NB4 (cell line): ENCODE measurements around the gene GDPGP1.

Experiments used
- DNase-seq: peaks from one replicate; pipeline ENCODE4 v3.0.0; 2010; ENCODE audit warnings: low read depth
- H3K4me3 ChIP-seq: one replicate; pipeline ENCODE4 v1.5.1; 2011; ENCODE audit warnings: mild to moderate bottlenecking, low read depth, low read length, moderate library complexity
- MAX ChIP-seq: IDR thresholded peaks from 2 replicates; pipeline ENCODE4 v1.6.1; 2011; ENCODE audit warnings: low read depth, low read length
- MYC ChIP-seq: IDR thresholded peaks from 2 replicates; pipeline ENCODE4 v1.6.1; 2011; ENCODE audit warnings: low read depth, low read length
- POLR2A ChIP-seq: IDR thresholded peaks from 2 replicates; pipeline ENCODE4 v1.6.1; 2011; ENCODE audit warnings: mild to moderate bottlenecking; ENCODE audit not compliant: insufficient read length; ENCODE audit errors: extremely low read depth
- TF ChIP-seq, protein P1 (sequence below): IDR thresholded peaks from one replicate; pipeline ENCODE4 v1.5.1; 2012; ENCODE audit warnings: low read depth, low read length

Gene GDPGP1

GRCh38 chr15:90210593-90210992, 23.4 kb upstream of the GDPGP1 start:
- DNase-seq: no peak
- H3K4me3 ChIP-seq: no peak overlapping the region
- no peak for TF ChIP-seq MAX
- TF ChIP-seq, protein P1, sequence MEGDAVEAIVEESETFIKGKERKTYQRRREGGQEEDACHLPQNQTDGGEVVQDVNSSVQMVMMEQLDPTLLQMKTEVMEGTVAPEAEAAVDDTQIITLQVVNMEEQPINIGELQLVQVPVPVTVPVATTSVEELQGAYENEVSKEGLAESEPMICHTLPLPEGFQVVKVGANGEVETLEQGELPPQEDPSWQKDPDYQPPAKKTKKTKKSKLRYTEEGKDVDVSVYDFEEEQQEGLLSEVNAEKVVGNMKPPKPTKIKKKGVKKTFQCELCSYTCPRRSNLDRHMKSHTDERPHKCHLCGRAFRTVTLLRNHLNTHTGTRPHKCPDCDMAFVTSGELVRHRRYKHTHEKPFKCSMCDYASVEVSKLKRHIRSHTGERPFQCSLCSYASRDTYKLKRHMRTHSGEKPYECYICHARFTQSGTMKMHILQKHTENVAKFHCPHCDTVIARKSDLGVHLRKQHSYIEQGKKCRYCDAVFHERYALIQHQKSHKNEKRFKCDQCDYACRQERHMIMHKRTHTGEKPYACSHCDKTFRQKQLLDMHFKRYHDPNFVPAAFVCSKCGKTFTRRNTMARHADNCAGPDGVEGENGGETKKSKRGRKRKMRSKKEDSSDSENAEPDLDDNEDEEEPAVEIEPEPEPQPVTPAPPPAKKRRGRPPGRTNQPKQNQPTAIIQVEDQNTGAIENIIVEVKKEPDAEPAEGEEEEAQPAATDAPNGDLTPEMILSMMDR: no peak
- no peak for TF ChIP-seq MYC
- no peak for TF ChIP-seq POLR2A

DNA sequence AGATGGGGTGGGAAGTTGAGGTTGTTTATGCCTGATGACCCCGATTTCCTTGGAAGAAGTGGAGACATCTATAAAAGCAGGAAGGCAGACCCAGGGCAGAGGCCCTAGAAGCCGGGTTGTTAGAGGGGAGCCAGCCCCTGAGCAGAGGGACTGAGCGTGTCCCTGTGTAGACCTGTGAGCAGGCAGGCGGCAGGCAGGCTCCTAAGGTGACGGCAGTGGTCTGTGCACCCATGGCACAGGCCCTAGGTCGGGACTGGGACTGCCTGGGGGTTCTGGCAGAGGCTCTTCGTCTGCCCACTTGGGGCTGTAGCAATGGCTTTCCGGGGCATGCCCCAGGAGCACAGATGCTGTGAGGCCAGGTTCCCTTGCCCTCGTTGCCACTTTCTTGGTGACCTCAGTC, 23.0 kb upstream of the GDPGP1 start:
- TF ChIP-seq MYC (no peak), MAX (no peak), POLR2A (no peak)
- TF ChIP-seq, protein P1: no peak
- no peak for DNase-seq
- no peak overlapping the region for H3K4me3 ChIP-seq

DNA sequence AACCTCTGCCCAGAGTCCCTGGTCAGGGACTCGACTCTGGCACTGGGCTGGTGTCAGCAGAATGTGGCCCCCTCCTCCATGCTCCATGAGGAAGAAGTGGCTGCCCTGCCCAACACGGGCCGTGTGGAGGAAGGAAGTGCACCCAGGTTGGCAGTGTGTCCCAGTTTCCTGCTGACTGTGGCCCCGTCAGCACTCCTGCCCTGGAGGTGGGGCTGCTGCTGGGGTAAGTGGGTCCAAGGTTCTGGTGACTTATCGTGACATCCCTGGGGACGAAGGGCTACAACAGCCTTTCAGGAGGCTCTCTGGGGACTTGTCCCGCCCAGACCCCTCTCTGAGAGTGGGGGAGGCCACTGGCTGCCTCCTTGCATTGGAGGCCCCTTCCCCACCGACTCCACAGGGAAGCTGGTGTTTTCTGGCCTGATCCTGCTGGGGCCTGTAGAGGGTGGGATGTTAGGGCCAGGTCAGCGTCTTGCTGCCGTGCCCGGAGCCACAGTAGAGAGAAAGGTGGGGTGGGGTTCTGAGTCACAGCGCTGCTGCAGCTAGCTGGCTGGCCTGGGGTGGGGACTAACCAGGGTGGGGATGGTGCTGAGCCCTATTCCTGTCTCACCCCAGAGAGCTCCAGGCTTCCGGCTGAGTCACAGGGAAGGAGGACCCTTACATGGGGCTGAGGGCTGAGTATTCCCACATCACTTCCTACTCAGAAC, 22.4 kb upstream of the GDPGP1 start:
- TF ChIP-seq MAX (no peak), MYC (no peak), POLR2A (no peak)
- TF ChIP-seq, protein P1: no peak
- no peak for DNase-seq
- H3K4me3 ChIP-seq: no peak overlapping the region

GRCh38 chr15:90212221-90213098, 21.5 kb upstream of the GDPGP1 start:
- DNase-seq: no peak
- no peak overlapping the region for H3K4me3 ChIP-seq
- TF ChIP-seq, protein P1: no peak
- TF ChIP-seq MYC (no peak), MAX (no peak)

GRCh38 chr15:90213122-90213817, 20.7 kb upstream of the GDPGP1 start:
- TF ChIP-seq MAX (no peak), MYC (no peak), POLR2A (no peak)
- TF ChIP-seq, protein P1: no peak
- no peak for DNase-seq
- no peak overlapping the region for H3K4me3 ChIP-seq
